Measurements from ENCODE around the gene ASB4.
"Not testable (repeated sequence)": the region's sequence is repeated elsewhere in the genome, so short reads cannot be mapped to it uniquely, and the experiment has no call there.

The ASB4 gene

DNA sequence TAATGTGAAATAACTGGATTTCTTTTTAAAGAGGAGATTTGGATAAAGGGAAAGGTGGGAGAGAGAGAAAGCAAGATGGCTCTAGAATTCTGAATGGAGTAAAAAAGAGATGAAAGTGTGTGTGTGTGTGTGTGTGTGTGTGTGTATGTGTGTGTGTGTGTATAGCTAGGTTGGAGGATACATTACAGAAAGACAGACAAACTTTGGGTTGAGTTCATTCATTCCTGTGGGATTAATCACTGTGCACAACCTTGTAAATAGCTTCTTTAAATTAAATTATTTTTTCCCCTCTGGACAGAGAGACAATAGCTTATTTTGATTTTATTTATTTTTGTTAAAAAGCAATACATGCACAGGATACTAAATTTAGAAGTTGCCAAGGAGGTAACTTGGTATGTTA lies 7.5 kb downstream of the ASB4 start:
- H3K9me3 ChIP-seq (ENCODE audit: control insufficient read depth, insufficient read depth, low read length) = no peaks in the 10 kb centered on the region
- H3K9ac ChIP-seq (ENCODE audit: low read depth, low read length) = no peak overlapping the region
- H3K4me1 ChIP-seq (ENCODE audit: insufficient read depth, low read length) = peaks cover 4% of the 10 kb centered on the region; the same call in 1 of the 2 replicates
- no peaks in the 10 kb centered on the region for H3K36me3 ChIP-seq (ENCODE audit: insufficient read depth, low read length)

DNA sequence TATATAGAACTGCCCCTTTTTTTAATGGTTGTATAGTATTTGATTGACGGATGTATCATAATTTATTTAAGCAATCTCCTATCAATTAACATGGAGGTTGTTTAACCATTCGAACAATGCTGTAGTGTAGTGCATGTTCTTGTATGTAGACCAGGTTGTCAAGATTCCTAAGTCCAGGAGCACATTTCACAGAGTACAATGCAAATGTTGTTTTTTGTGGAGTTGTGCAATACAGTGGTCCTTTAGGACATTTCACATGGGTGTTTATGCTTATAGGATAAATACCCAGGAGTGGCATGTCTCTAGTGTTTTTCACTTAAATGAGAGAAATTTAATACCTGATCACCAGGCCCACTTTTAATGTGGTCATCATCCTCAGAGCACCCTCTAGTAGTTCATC lies 8.1 kb downstream of the ASB4 start:
- Histone ChIP-seq H3K9me3 (ENCODE audit: control insufficient read depth, insufficient read depth, low read length) (no peaks in the 10 kb centered on the region), H3K4me1 (ENCODE audit: insufficient read depth, low read length) (peaks cover 4% of the 10 kb centered on the region; the same call in 1 of the 2 replicates), H3K9ac (ENCODE audit: low read depth, low read length) (no peak overlapping the region)

DNA sequence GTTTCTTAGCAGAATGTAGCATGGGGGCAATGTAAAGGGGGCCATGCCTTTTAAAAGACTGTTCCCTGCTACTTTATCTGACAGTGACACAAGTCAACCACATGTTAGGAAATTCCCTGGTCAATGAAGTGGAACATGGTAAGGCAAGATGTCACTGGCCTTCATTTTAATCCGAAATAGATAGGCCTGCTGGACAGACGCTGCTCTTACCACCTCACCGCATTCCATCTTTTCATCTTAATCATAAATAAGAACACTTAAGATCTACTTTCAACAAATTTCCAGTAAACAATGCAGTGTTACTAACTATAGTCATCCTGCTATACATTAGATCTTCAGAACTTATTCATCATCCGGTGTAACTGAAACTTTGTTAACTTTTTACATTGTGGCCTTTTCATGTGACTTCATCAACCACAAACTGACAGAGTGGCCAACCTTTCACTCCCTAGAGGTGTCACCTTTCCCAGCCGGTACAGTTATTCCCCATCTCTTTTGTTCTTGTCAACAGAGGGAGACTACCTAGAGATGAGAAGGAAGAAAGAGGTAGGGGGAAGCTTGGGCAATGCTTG lies 15.6 kb downstream of the ASB4 start:
- Histone ChIP-seq H3K9me3 (ENCODE audit: control insufficient read depth, insufficient read depth, low read length) (no peaks in the 10 kb centered on the region), H3K9ac (ENCODE audit: low read depth, low read length) (no peak overlapping the region), H3K4me1 (ENCODE audit: insufficient read depth, low read length) (peaks cover 3% of the 10 kb centered on the region; the same call in 1 of the 2 replicates), H3K36me3 (ENCODE audit: insufficient read depth, low read length) (no peaks in the 10 kb centered on the region)

More for the DNA sequence above, 8.1 kb downstream of the ASB4 start:
- no peaks in the 10 kb centered on the region for H3K36me3 ChIP-seq (ENCODE audit: insufficient read depth, low read length)

DNA sequence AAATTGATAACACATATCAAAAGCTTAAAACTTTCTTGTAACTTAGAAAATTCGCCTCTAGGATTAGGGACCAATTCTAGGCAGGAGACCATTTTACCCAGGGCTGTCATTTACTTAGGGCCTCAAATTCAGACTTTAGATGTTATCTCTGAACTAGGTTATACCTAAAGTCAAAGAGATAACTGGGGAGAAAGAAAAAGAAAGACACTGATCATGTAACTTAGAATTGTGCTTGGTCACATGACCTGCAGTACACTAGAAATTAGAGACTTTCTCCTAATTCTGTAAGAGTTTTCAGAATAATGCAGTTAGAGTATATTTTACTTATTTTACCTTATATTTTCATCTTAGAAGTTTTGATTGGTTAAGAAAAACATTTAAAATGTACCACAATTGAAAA lies 16.7 kb downstream of the ASB4 start:
- H3K9me3 ChIP-seq (ENCODE audit: control insufficient read depth, insufficient read depth, low read length) = no peaks in the 10 kb centered on the region
- no peaks in the 10 kb centered on the region for H3K36me3 ChIP-seq (ENCODE audit: insufficient read depth, low read length)
- H3K9ac ChIP-seq (ENCODE audit: low read depth, low read length) = no peak overlapping the region
- peaks cover 3% of the 10 kb centered on the region; the same call in 1 of the 2 replicates for H3K4me1 ChIP-seq (ENCODE audit: insufficient read depth, low read length)

DNA sequence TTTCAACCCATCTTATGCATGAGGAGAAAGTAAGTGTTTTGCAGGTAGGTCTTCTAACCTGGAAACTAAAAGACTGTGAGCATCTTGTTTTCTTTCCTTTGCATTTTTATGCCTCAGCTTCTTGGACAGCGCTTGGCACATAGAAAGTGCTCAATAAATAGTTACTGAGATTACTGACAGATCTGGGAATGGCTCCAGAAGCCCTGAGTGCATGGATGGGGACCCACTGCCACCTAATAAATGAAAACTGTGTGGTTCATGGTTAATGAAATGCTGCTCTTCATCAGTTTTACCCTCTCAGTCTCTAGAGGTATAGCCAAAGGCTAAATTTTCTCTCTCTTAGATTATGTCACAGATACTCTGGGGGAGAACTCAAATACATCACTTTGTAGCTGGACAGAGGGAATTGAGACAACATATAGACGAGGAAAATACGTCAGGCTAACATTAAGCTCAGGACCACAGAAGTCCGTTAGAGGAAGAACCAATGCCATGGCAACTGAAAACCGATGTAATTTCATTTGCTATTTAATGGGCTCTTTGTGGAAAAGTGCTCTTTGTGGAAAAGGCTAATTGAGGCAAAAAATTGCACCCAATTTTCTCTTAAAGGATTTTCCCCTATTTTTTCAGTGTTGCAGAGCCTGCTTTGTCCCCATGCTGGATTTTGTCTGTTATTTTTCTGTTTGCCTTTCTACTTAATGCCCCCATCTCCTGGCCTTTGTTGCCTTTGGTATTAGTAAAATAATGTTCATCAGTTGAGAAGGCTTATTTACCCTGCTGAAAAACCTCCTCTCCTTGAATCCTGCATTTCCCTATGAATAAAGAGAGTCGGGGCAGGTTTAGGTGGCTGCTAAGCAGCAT lies 17.8 kb downstream of the ASB4 start:
- H3K36me3 ChIP-seq (ENCODE audit: insufficient read depth, low read length) = no peaks in the 10 kb centered on the region
- peaks cover 3% of the 10 kb centered on the region; the same call in 1 of the 2 replicates for H3K4me1 ChIP-seq (ENCODE audit: insufficient read depth, low read length)
- H3K9me3 ChIP-seq (ENCODE audit: control insufficient read depth, insufficient read depth, low read length) = no peaks in the 10 kb centered on the region
- no peak overlapping the region for H3K9ac ChIP-seq (ENCODE audit: low read depth, low read length)

DNA sequence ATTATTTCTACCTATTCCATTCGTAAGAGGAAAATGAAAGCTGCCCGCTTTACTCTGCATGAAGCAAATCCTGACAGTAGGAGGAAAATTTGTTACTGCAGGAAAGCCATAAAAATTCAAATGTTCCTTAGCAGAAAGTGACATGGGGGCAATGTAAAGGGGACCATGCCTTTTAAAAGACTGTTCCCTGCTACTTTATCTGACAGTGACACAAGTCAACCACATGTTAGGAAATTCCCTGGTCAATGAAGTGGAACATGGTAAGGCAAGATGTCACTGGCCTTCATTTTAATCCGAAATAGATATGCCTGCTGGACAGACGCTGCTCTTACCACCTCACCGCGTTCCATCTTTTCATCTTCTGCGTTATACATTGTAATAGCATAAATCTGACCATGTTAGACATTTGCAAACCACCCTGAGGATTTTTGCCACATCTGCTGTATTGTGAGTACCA lies 18.4 kb downstream of the ASB4 start:
- not testable (repeated sequence) for H3K9ac ChIP-seq (ENCODE audit: low read depth, low read length); H3K4me1 ChIP-seq (ENCODE audit: insufficient read depth, low read length); H3K9me3 ChIP-seq (ENCODE audit: control insufficient read depth, insufficient read depth, low read length); H3K36me3 ChIP-seq (ENCODE audit: insufficient read depth, low read length)

DNA sequence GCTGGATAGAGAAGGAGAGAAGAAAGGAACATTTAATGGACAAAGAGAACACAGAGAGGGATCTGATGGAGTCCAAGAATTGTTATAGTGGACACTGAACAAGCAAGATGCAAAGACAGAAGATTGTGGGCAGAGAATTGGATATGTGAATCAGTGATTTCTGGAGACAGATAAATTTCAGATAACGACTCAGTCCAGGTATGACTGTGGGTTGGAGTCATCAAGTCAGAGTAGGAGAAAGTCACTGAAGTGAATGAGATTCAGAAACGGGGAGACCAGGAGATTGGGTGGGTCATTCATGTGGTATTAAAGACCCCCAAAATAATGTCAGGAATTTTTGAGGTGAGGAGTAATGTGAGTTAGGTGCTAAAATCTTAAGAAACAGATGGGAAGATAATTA lies 23.0 kb downstream of the ASB4 start:
- H3K36me3 ChIP-seq (ENCODE audit: insufficient read depth, low read length) = no peaks in the 10 kb centered on the region
- H3K9me3 ChIP-seq (ENCODE audit: control insufficient read depth, insufficient read depth, low read length) = no peaks in the 10 kb centered on the region
- H3K9ac ChIP-seq (ENCODE audit: low read depth, low read length) = no peak overlapping the region
- peaks cover 3% of the 10 kb centered on the region; the same call in 1 of the 2 replicates for H3K4me1 ChIP-seq (ENCODE audit: insufficient read depth, low read length)

DNA sequence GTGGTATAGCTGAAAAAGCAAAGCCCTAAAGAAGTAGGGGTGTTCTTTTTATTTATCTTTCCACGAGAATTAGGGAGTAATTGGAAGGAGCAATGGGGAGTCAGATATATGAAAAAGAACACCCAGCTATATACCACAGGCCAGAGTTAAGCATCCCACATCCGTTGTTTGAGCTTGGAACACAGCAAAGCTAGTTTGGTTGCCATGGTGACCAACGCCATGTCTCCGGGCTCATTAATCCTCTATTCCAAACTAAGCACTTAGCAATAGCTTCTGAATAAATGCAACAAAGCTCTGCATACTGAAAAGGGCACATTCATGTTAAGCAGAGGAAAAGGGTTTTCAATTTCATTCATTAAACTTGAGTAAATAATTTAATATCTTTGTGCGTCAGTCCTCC lies 23.5 kb downstream of the ASB4 start:
- no peaks in the 10 kb centered on the region for H3K9me3 ChIP-seq (ENCODE audit: control insufficient read depth, insufficient read depth, low read length)
- no peak overlapping the region for H3K9ac ChIP-seq (ENCODE audit: low read depth, low read length)
- peaks cover 3% of the 10 kb centered on the region; the same call in 1 of the 2 replicates for H3K4me1 ChIP-seq (ENCODE audit: insufficient read depth, low read length)

DNA sequence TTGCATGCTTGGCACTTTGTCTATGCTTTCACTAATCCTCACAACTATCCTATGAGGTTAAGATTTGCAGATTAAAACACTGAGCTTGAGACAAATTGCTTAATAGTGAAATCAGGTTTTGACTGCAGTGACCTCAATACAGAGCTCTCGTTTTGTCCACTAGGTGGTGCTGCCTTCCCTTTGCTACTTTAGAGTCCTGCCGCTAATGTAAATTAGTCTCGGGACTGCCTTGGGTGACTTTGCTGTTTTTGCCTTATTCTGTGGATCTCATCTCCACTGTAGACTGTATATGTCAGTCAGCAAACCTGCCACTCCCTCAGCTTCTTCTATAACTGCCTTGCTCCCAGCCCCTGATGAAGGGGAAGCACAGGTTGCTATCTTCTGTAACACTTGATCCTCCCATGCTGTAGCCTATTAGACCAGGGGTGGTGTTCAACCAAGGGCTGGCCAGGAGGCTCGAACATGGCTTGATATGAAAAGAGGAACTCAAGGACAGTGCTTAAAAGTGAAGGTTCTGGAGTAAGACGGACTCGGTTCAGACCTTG lies 26.0 kb downstream of the ASB4 start:
- H3K36me3 ChIP-seq (ENCODE audit: insufficient read depth, low read length) = no peaks in the 10 kb centered on the region
- H3K9ac ChIP-seq (ENCODE audit: low read depth, low read length) = peak overlapping the region; percentile 13; the same call in 1 of the 2 replicates
- H3K4me1 ChIP-seq (ENCODE audit: insufficient read depth, low read length) = 0 out of 2 replicates have a peak, but pooled peaks cover 3% of the 10 kb centered on the region
- H3K9me3 ChIP-seq (ENCODE audit: control insufficient read depth, insufficient read depth, low read length) = no peaks in the 10 kb centered on the region

More for the DNA sequence above, 23.5 kb downstream of the ASB4 start:
- no peaks in the 10 kb centered on the region for H3K36me3 ChIP-seq (ENCODE audit: insufficient read depth, low read length)

DNA sequence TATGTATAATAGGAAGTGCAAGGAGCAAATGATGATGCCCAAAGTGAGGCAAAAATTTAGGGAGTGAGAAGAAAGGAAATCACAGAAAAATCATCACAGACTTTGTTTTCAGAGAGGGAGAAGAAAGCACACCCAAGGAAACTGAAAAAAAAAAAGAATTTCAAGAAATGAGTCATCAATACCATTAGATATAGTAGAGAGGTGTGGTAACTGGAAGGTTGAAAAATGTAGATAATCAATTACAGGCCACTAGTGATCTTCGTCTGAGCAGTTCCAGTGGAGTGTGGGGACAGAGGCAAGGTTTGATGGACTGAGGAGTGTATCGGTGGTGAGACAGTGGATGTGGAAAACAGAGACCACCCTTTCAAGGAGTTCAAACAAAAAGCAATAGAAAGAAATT lies 31.7 kb downstream of the ASB4 start:
- no peaks in the 10 kb centered on the region for H3K9me3 ChIP-seq (ENCODE audit: control insufficient read depth, insufficient read depth, low read length)
- no peak overlapping the region for H3K9ac ChIP-seq (ENCODE audit: low read depth, low read length)
- H3K36me3 ChIP-seq (ENCODE audit: insufficient read depth, low read length) = no peaks in the 10 kb centered on the region
- no peaks in the 10 kb centered on the region for H3K4me1 ChIP-seq (ENCODE audit: insufficient read depth, low read length)

DNA sequence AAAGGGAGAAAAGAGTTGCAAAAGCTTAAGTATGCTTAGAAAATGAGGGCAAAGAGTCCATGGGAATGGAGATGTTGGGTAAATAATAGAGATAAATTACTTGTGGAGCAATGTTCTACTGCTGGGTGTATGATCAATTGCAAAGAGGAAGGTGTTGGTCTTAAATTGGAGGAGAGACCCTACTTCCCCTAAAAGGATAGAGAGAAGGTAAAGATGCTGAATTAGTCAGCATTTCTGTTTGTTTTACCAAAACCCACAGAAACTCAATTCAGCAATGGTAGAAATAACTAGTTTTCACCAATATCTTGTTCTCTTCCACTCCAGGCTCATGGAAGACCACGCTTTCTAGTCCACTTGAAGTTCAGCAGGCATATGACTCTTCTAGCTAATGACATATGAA lies 32.1 kb downstream of the ASB4 start:
- Histone ChIP-seq H3K36me3 (ENCODE audit: insufficient read depth, low read length) (no peaks in the 10 kb centered on the region), H3K9me3 (ENCODE audit: control insufficient read depth, insufficient read depth, low read length) (no peaks in the 10 kb centered on the region), H3K9ac (ENCODE audit: low read depth, low read length) (no peak overlapping the region), H3K4me1 (ENCODE audit: insufficient read depth, low read length) (no peaks in the 10 kb centered on the region)

DNA sequence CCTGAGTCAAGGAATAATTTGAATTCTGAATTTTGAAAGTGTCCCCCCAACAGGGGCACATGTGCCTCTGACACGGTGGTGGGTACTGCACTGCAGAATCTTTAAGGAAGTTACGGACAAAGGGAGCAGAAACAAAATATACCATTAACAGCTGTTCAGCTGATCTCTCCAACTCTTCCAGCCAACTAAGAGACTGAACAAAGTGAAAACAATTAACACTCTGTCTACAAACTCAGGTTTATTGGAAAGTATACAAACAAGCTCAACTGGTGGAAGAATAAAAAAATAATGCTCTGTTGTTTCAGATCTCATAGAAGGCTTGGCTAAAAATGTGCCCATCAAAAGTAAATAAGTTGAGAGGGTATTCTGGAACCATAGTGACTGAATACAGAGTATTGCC lies 34.4 kb downstream of the ASB4 start:
- no peaks in the 10 kb centered on the region for H3K4me1 ChIP-seq (ENCODE audit: insufficient read depth, low read length)
- no peak overlapping the region for H3K9ac ChIP-seq (ENCODE audit: low read depth, low read length)
- no peaks in the 10 kb centered on the region for H3K36me3 ChIP-seq (ENCODE audit: insufficient read depth, low read length)
- H3K9me3 ChIP-seq (ENCODE audit: control insufficient read depth, insufficient read depth, low read length) = no peaks in the 10 kb centered on the region

DNA sequence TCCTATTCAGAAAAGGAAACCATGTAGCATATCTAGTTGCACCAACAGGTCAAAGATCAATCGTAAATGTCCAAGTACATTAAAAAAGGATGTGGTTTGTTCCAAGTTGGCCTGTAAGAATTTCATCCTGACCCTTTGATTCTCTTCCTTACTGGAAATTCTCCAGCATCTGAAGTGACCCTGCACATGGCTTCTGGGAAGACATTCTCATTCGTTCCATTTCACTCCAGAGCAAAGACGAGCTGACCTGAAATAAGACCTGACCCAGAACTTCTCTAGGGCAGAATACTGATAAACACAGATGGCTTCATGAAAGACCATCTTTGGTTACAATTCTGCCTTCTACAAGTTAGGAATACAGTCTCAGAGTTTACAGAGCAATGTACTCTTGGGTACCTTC lies 39.8 kb downstream of the ASB4 start:
- no peaks in the 10 kb centered on the region for H3K36me3 ChIP-seq (ENCODE audit: insufficient read depth, low read length)
- no peak overlapping the region for H3K9ac ChIP-seq (ENCODE audit: low read depth, low read length)
- no peaks in the 10 kb centered on the region for H3K4me1 ChIP-seq (ENCODE audit: insufficient read depth, low read length)
- H3K9me3 ChIP-seq (ENCODE audit: control insufficient read depth, insufficient read depth, low read length) = no peaks in the 10 kb centered on the region

DNA sequence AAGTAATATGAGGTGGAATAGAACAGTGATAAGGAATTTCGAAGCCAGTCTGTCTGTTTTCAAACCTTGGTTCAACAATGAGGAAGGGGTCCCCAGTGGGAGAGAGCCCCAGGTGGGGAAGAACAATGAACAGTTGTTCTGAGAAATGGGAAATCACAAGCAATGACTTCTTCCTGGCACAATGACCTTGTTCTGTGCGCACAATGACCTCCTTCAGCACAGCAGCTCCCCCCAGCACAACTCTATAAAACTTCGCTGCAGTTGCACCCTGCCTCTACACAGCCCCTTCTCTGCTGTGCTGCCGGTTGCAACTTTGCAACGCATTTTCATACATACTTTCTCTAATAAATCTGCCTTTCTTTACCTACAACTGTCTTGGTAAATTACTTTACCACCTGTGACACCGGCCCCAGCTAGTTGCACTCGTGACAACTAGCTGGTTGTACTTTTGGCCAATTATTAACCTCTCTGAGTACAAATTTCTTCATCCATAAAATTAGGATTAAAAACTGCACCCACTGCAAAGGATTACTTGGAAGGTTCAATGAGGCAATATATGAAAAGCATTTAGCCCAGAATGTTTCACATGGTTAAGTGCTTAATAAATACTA lies 40.5 kb downstream of the ASB4 start:
- Histone ChIP-seq H3K9ac (ENCODE audit: low read depth, low read length) (no peak overlapping the region), H3K9me3 (ENCODE audit: control insufficient read depth, insufficient read depth, low read length) (no peaks in the 10 kb centered on the region), H3K36me3 (ENCODE audit: insufficient read depth, low read length) (no peaks in the 10 kb centered on the region), H3K4me1 (ENCODE audit: insufficient read depth, low read length) (no peaks in the 10 kb centered on the region)

Measured in ES-I3 (cell line).